PC-3 (cell line): ENCODE data around the gene VDR.

Source experiments
- EZH2 ChIP-seq: fragments of 300-600 bp; sonication (generic); IDR thresholded peaks from one replicate; pipeline ENCODE4 v1.6.1; 2017; ENCODE audit warnings: antibody characterized with exemption, mild to moderate bottlenecking, low read length; ENCODE audit not compliant: unreplicated experiment
- EZH2phosphoT487 ChIP-seq: fragments of 300-600 bp; sonication (generic); IDR thresholded peaks from 2 replicates; pipeline ENCODE4 v1.6.1; 2018; ENCODE audit warnings: mild to moderate bottlenecking, antibody characterized with exemption, low read length, borderline replicate concordance

DNA sequence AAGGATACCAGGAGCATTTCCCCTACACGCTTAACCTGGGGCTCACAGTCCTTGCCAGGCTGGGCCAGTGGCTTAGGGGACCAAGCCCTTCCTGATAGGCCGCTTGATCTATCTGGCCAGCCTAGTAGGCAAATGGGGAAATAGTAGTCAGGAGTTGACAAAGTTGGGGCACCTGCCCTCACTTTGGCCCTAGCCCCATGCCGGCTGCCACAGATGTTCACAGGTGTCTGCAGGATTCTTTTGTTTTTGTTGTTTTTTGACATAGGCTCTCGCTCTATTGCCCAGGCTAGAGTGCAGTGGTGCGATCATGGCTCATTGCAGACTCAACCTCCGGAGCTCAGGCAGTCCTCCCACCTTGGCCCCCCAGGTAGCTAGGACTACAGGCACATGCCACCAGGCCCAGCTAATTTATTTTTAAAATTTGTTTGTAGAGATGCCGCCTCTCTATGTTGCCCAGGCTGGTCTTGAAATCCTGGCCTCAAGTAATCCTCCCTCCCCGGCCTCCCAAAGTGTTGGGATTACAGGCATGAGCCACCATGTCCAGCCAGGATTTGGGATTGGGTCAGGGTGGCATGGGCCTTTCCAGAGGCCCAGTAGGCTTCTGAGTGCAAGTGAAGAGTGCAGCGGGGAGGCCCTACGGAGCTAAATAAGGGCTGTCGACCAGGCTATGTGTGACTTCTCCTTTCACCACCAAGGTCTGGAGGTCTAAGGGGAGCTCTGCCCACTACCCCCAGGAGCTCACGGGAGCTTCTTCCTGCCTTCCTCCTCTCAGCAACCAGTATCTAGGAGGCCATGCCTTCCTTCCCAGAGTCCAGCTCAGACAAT lies 69.6 kb downstream of the VDR start:
- TF ChIP-seq EZH2phosphoT487 = no peak
- TF ChIP-seq EZH2 = no peak
